Gastroesophageal sphincter (tissue), 4 donors: ENCODE measurements around the gene BICRA. TPM values are rescaled to one million over a fixed set of nuclear protein-coding genes. Genes with fewer than 3 reads are reported as not detected.

Source experiments
- ATAC-seq: fragments of 150-250 bp; one replicate; pipeline ENCODE4 v1.9.1; 2016; ENCODE audit warnings: mild to moderate bottlenecking, moderate library complexity
- H3K27ac ChIP-seq, 4 donors: fragments of 200-600 bp; sonication (generic) in 3 of 4; 1 replicate in 3 of 4; 2 replicates in 1 of 4; pipeline ENCODE4 v1.5.1; 2016 to 2019
- H3K27me3 ChIP-seq: fragments of 200-600 bp; sonication (generic); one replicate; pipeline ENCODE4 v1.5.1; 2019
- H3K36me3 ChIP-seq, 2 donors: fragments of 200-600 bp; sonication (generic); one replicate each; pipeline ENCODE4 v1.5.1; 2019; ENCODE audit warnings: control low read depth in 1 of 2
- H3K4me1 ChIP-seq, 3 donors: fragments of 200-600 bp; sonication (generic); 1 replicate in 2 of 3; 2 replicates in 1 of 3; pipeline ENCODE4 v1.5.1; 2016 to 2019; ENCODE audit warnings: control low read depth in 2 of 3
- H3K4me3 ChIP-seq, 2 donors: fragments of 200-600 bp; sonication (generic); one replicate each; pipeline ENCODE4 v1.5.1; 2019; ENCODE audit warnings: mild to moderate bottlenecking in 1 of 2, moderate library complexity in 1 of 2
- H3K9me3 ChIP-seq, 3 donors: fragments of 200-600 bp; sonication (generic); one replicate each; pipeline ENCODE4 v1.5.1; 2017 to 2019; ENCODE audit warnings: control low read depth in 2 of 3
- EP300 ChIP-seq: sonication (generic); formaldehyde crosslinking; IDR thresholded peaks from one replicate; pipeline ENCODE4 v1.6.1; 2017; ENCODE audit warnings: antibody characterized with exemption, mild to moderate bottlenecking
- POLR2A ChIP-seq, 2 donors: fragments of 450-650 bp; IDR thresholded peaks; one replicate each; pipeline ENCODE4 v1.6.1; 2017; ENCODE audit warnings: antibody characterized with exemption in 2 of 2, mild to moderate bottlenecking in 2 of 2, moderate library complexity in 1 of 2
- POLR2AphosphoS5 ChIP-seq: sonication (generic); formaldehyde crosslinking; IDR thresholded peaks from one replicate; pipeline ENCODE4 v1.6.1; 2017; ENCODE audit warnings: antibody characterized with exemption
- WGBS, 2 donors: methylation state at CpG; one replicate each; pipeline ENCODE4 v1.1.5; 2018; ENCODE audit warnings: low coverage in 1 of 2; 5-methylcytosine and 5-hydroxymethylcytosine counted together
- total RNA-seq, 4 donors: library from RNA; depleted of rRNA; stranded (reverse); fragments of >200 nt; gene quantifications; one replicate each; pipeline ENCODE4 v1.1.0, GENCODE V29; 2016
- TF ChIP-seq, protein P1 (sequence below), 4 experiments: fragments of 200-600 bp in 2 of 4; fragments of 450-650 bp in 2 of 4; sonication (generic) in 1 of 4; IDR thresholded peaks; one replicate each; pipeline ENCODE4 v1.5.1; 2017 to 2019; ENCODE audit warnings: antibody characterized with exemption in 4 of 4, mild to moderate bottlenecking in 2 of 4, moderate library complexity in 2 of 4

BICRA gene
- total RNA-seq, 4 donors from 2014 or later = 6.5 to 29.1 (median 11.5) TPM

- Histone ChIP-seq H3K9me3 (no peaks in the 10 kb centered on the region), H3K27me3 (no peaks in the 10 kb centered on the region), H3K4me1 (peaks cover 0 to 12% (median 0%) of the 10 kb centered on the region in 3 donors), H3K4me3 (no peak overlapping the region), H3K27ac (no peak overlapping the region), H3K36me3 (no peaks in the 10 kb centered on the region)
- no peak for ATAC-seq
- TF ChIP-seq EP300 = no peak
- TF ChIP-seq POLR2AphosphoS5 = no peak
- TF ChIP-seq POLR2A (IDR thresholded peaks at IDR 0.05) = no peak
- TF ChIP-seq, protein P1, sequence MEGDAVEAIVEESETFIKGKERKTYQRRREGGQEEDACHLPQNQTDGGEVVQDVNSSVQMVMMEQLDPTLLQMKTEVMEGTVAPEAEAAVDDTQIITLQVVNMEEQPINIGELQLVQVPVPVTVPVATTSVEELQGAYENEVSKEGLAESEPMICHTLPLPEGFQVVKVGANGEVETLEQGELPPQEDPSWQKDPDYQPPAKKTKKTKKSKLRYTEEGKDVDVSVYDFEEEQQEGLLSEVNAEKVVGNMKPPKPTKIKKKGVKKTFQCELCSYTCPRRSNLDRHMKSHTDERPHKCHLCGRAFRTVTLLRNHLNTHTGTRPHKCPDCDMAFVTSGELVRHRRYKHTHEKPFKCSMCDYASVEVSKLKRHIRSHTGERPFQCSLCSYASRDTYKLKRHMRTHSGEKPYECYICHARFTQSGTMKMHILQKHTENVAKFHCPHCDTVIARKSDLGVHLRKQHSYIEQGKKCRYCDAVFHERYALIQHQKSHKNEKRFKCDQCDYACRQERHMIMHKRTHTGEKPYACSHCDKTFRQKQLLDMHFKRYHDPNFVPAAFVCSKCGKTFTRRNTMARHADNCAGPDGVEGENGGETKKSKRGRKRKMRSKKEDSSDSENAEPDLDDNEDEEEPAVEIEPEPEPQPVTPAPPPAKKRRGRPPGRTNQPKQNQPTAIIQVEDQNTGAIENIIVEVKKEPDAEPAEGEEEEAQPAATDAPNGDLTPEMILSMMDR (IDR thresholded peaks at IDR 0.05) = no peak
- 86% methylated on average over 6 of the region's 9 CpGs; no CpG with 5 or more reads in 1 of the 2 donors for WGBS, 2 donors
Observed at GRCh38 chr19:47569331-47569730, 39.6 kb upstream of the BICRA start.

DNA sequence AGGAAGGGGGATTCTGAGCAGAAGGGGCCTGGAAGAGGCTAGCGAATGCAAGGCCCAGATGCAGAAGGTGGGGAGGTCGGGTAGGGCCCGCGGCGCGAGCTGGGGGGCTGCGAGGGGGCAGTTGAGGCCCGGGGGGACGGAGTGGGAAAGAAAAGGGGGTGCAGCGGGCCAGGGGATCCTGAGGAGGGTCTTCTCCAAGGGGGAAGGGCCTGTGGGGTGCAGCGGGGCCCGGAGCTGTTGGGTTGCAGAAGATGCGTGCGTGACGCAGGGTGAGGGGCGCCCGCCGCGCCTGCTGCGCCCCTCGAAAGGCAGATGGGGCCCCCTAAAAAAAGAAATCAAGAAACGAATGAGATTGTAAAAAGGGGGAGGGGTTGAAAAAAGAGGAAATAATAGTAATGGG is 36.3 kb upstream of the BICRA start:
- H3K4me3 ChIP-seq = peak overlapping the region in 1 of 2 donors; percentile 49
- H3K27me3 ChIP-seq = no peaks in the 10 kb centered on the region
- no peak for ATAC-seq
- TF ChIP-seq, protein P1 (IDR thresholded peaks at IDR 0.05) = no peak
- no peak for TF ChIP-seq POLR2A (IDR thresholded peaks at IDR 0.05)
- no peaks in the 10 kb centered on the region for H3K9me3 ChIP-seq
- H3K36me3 ChIP-seq = no peaks in the 10 kb centered on the region
- WGBS, 2 donors = 51 to 60% methylated on average over 5 to 17 of the region's 22 CpGs
- H3K4me1 ChIP-seq = peaks cover 0 to 12% (median 0%) of the 10 kb centered on the region in 3 donors
- no peak overlapping the region for H3K27ac ChIP-seq

- no peaks in the 10 kb centered on the region for H3K9me3 ChIP-seq
- ATAC-seq = peak; percentile 83
- WGBS, 2 donors = 12 to 27% methylated on average over 24 to 32 of the region's 89 CpGs
- H3K4me1 ChIP-seq = peaks cover 0 to 12% (median 0%) of the 10 kb centered on the region in 3 donors
- no peaks in the 10 kb centered on the region for H3K27me3 ChIP-seq
- no peaks in the 10 kb centered on the region for H3K36me3 ChIP-seq
- TF ChIP-seq POLR2AphosphoS5 = no peak
- no peak for TF ChIP-seq EP300
- no peak for TF ChIP-seq POLR2A (IDR thresholded peaks at IDR 0.05)
- TF ChIP-seq, protein P1 (IDR thresholded peaks at IDR 0.05) = no peak
- H3K27ac ChIP-seq = peak within 1 kb of the TSS in 1 of 4 donors; percentile 53
- peak within 1 kb of the TSS; percentile 28 to 49 for H3K4me3 ChIP-seq
Observed at GRCh38 chr19:47573071-47574026, 35.6 kb upstream of the BICRA start, which contains the start of gene ZNF541. ZNF541 (minus strand) TSS chr19:47573148; CDS start chr19:47555856, 17,292 bp downstream.

GRCh38 chr19:47580397-47580796 is 28.5 kb upstream of the BICRA start:
- Histone ChIP-seq H3K36me3 (no peaks in the 10 kb centered on the region), H3K9me3 (no peaks in the 10 kb centered on the region), H3K4me3 (no peak overlapping the region), H3K4me1 (no peaks in the 10 kb centered on the region), H3K27ac (no peak overlapping the region), H3K27me3 (no peaks in the 10 kb centered on the region)
- ATAC-seq = no peak
- no peak for TF ChIP-seq EP300
- WGBS, 2 donors = 70 to 93% methylated on average over 2 to 3 of the region's 3 CpGs

DNA sequence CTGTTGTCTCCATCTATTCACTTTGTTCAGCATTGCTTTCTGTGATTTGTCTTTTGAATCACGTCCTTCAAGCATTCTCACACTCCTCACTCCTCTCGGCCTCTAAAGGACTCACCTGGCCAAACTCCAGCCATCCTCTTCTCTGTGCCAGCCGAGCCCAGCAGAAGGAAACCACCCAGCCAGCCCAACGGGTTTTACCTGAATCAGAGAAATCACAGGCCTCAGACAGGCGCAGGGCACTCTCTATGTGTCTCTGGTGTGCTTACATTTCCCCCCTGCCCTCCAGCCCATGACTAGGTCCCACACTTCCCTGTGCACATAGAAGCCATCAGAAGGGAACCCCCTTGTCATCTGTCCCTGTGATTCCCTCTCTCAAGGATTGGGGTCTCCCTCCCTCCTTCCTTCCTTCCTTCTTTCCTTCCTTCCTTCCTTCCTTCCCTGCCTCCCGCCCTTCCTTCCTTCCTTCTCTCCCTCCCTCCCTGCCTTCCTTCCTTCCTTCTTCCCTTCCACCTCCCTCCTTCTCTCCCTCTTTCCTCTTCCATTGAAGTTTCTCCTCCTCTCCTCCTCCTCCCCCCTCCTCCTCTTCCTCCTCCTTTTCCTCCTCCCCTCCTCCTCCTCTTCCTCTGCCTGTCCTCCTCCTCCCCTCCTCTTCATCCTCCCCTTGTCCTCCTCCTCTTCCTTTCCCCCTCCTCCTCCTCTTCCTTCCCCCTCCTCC is 27.2 kb upstream of the BICRA start:
- TF ChIP-seq POLR2A (IDR thresholded peaks at IDR 0.05) = no peak
- TF ChIP-seq POLR2AphosphoS5 = no peak
- TF ChIP-seq, protein P1 (IDR thresholded peaks at IDR 0.05) = no peak
- TF ChIP-seq EP300 = no peak
- Histone ChIP-seq H3K4me3 (no peak overlapping the region), H3K27ac (no peak overlapping the region), H3K36me3 (no peaks in the 10 kb centered on the region), H3K27me3 (peaks cover 9% of the 10 kb centered on the region), H3K4me1 (no peaks in the 10 kb centered on the region), H3K9me3 (peaks cover 0 to 8% (median 0%) of the 10 kb centered on the region in 3 donors)
- no peak for ATAC-seq
- 58 to 59% methylated on average over 4 to 6 of the region's 6 CpGs for WGBS, 2 donors
